Muscle of leg (tissue), 11 donors: ENCODE data around the gene TRDMT1. TPM values are rescaled to one million over a fixed set of nuclear protein-coding genes. Genes with fewer than 3 reads are reported as not detected.

ENCODE experiments used
- DNase-seq: peaks from one replicate; pipeline ENCODE4 v3.0.0; 2013
- H3K27ac ChIP-seq: one replicate; pipeline ENCODE4 v1.5.1; 2013; ENCODE audit warnings: mild to moderate bottlenecking, low read length, control low read depth
- H3K27me3 ChIP-seq: one replicate; pipeline ENCODE4 v1.6.1; 2013; ENCODE audit warnings: low read length; ENCODE audit not compliant: control insufficient read depth, insufficient read depth
- H3K36me3 ChIP-seq: one replicate; pipeline ENCODE4 v1.6.1; 2013; ENCODE audit warnings: low read length; ENCODE audit not compliant: control insufficient read depth, insufficient read depth
- H3K4me1 ChIP-seq: one replicate; pipeline ENCODE4 v1.6.1; 2013; ENCODE audit warnings: low read length; ENCODE audit not compliant: control insufficient read depth, insufficient read depth
- H3K4me3 ChIP-seq: one replicate; pipeline ENCODE4 v1.5.1; 2013; ENCODE audit warnings: low read length, control low read depth
- H3K9me3 ChIP-seq: replicated peaks from 2 replicates; pipeline ENCODE4 v1.6.1; 2013; ENCODE audit warnings: low read depth, low read length; ENCODE audit not compliant: control insufficient read depth
- WGBS: methylation state at CpG from one replicate; pipeline ENCODE4 v1.1.5; 2013; ENCODE audit warnings: missing lambda C conversion rate; ENCODE audit not compliant: insufficient coverage; 5-methylcytosine and 5-hydroxymethylcytosine counted together
- polyA plus RNA-seq, 8 donors: library from polyadenylated mRNA; unstranded; fragments of 120-200 nt; gene quantifications; one replicate each; pipeline versions ENCODE4 v1.2.1 to v1.2.3, GENCODE V29; 2013; ENCODE audit warnings: inconsistent platforms in 1 of 8, low replicate concordance in 1 of 8; ENCODE audit not compliant: insufficient read length in 8 of 8, insufficient read depth in 1 of 8
- total RNA-seq: library from RNA; stranded (reverse); fragments of 120-200 nt; gene quantifications from one replicate; pipeline ENCODE4 v1.2.4, GENCODE V29; 2013

The TRDMT1 gene
- total and polyA plus RNA-seq, 9 donors, result 4.7 to 11.5 (median 7.1) TPM

GRCh38 chr10:17112566-17112965, 88.9 kb downstream of the TRDMT1 start:
- no peaks in the 10 kb centered on the region for H3K27me3 ChIP-seq
- no peaks in the 10 kb centered on the region for H3K36me3 ChIP-seq
- H3K9me3 ChIP-seq, result no peaks in the 10 kb centered on the region
- no CpG with 5 or more reads among the region's 3 CpGs for WGBS
- peaks cover 2% of the 10 kb centered on the region for H3K4me1 ChIP-seq
- no peak for DNase-seq
- H3K27ac ChIP-seq, result no peak overlapping the region
- no peak overlapping the region for H3K4me3 ChIP-seq

GRCh38 chr10:17109475-17110207, 91.8 kb downstream of the TRDMT1 start:
- Histone ChIP-seq H3K36me3 (no peaks in the 10 kb centered on the region), H3K4me1 (peaks cover 2% of the 10 kb centered on the region), H3K27me3 (no peaks in the 10 kb centered on the region), H3K4me3 (no peak overlapping the region), H3K27ac (no peak overlapping the region), H3K9me3 (no peaks in the 10 kb centered on the region)
- WGBS, result no CpG with 5 or more reads among the region's 3 CpGs
- DNase-seq, result no peak

GRCh38 chr10:17109046-17109445, 92.4 kb downstream of the TRDMT1 start:
- H3K27ac ChIP-seq, result no peak overlapping the region
- H3K9me3 ChIP-seq, result no peaks in the 10 kb centered on the region
- WGBS, result no CpG with 5 or more reads among the region's 2 CpGs
- H3K27me3 ChIP-seq, result no peaks in the 10 kb centered on the region
- H3K4me1 ChIP-seq, result peaks cover 2% of the 10 kb centered on the region
- no peaks in the 10 kb centered on the region for H3K36me3 ChIP-seq
- H3K4me3 ChIP-seq, result no peak overlapping the region
- no peak for DNase-seq

GRCh38 chr10:17106991-17107390, 94.5 kb downstream of the TRDMT1 start:
- no peaks in the 10 kb centered on the region for H3K4me1 ChIP-seq
- H3K4me3 ChIP-seq, result no peak overlapping the region
- H3K36me3 ChIP-seq, result no peaks in the 10 kb centered on the region
- H3K27ac ChIP-seq, result no peak overlapping the region
- H3K27me3 ChIP-seq, result no peaks in the 10 kb centered on the region
- no CpG with 5 or more reads among the region's 5 CpGs for WGBS
- no peak for DNase-seq
- H3K9me3 ChIP-seq, result no peaks in the 10 kb centered on the region

GRCh38 chr10:17101910-17102266, 99.6 kb downstream of the TRDMT1 start:
- Histone ChIP-seq H3K4me3 (no peak overlapping the region), H3K27me3 (no peaks in the 10 kb centered on the region), H3K4me1 (no peaks in the 10 kb centered on the region), H3K36me3 (no peaks in the 10 kb centered on the region), H3K9me3 (no peaks in the 10 kb centered on the region), H3K27ac (peak overlapping the region; percentile 44)
- DNase-seq, result no peak

GRCh38 chr10:17101257-17101909, 100.1 kb downstream of the TRDMT1 start:
- no peak for DNase-seq
- WGBS, result no CpG with 5 or more reads among the region's 7 CpGs
- peak overlapping the region; percentile 44 for H3K27ac ChIP-seq

GRCh38 chr10:17100586-17100985, 100.9 kb downstream of the TRDMT1 start:
- Histone ChIP-seq H3K4me1 (no peaks in the 10 kb centered on the region), H3K4me3 (no peak overlapping the region), H3K36me3 (no peaks in the 10 kb centered on the region), H3K27ac (peak overlapping the region; percentile 53), H3K27me3 (no peaks in the 10 kb centered on the region), H3K9me3 (no peaks in the 10 kb centered on the region)
- no peak for DNase-seq
- 78% methylated on average over 4 of the region's 9 CpGs for WGBS

More at GRCh38 chr10:17101257-17101909, 100.1 kb downstream of the TRDMT1 start:
- Histone ChIP-seq H3K4me3 (no peak overlapping the region), H3K27me3 (no peaks in the 10 kb centered on the region), H3K36me3 (no peaks in the 10 kb centered on the region), H3K9me3 (no peaks in the 10 kb centered on the region), H3K4me1 (no peaks in the 10 kb centered on the region)

- Histone ChIP-seq H3K4me1 (no peaks in the 10 kb centered on the region), H3K4me3 (no peak overlapping the region), H3K36me3 (no peaks in the 10 kb centered on the region), H3K9me3 (no peaks in the 10 kb centered on the region), H3K27me3 (no peaks in the 10 kb centered on the region), H3K27ac (no peak overlapping the region)
- 88% methylated on average over 2 of the region's 3 CpGs for WGBS
- DNase-seq, result no peak
These were observed 103.5 kb downstream of the TRDMT1 start for GRCh38 chr10:17098012-17098411.

Other genes starting within 250 kb of the TRDMT1 start
- gene CUBN, start 71.9 kb downstream of the TRDMT1 start, total RNA-seq, result 2.0 TPM
- 1 to 10 TPM; 1.4 to 5.0 (median 2.1) TPM for gene CUBN, start 71.9 kb downstream of the TRDMT1 start, polyA plus RNA-seq
- 2,331 TPM for gene VIM, start 26.6 kb upstream of the TRDMT1 start, total RNA-seq
- gene VIM, start 26.6 kb upstream of the TRDMT1 start, polyA plus RNA-seq, result 1,000 to 10,000 TPM; 2,090 to 3,715 (median 2,709) TPM